ENCODE data around the gene MYO5A.

GRCh38 chr15:52518487-52519371, 10.0 kb downstream of the MYO5A start:
- TF ChIP-seq POLR2A (IDR thresholded peaks at IDR 0.05; ENCODE audit: low read length): no peak
- no peak for TF ChIP-seq GATA1 (IDR thresholded peaks at IDR 0.05; ENCODE audit: low read depth, low read length)

Measured in erythroblast (primary cell).